ENCODE measurements around the gene ZKSCAN8.

ZKSCAN8 gene

GRCh38 chr6:28140616-28141015, 1.1 kb upstream of the ZKSCAN8 start:
- no peak for DNase-seq

DNA sequence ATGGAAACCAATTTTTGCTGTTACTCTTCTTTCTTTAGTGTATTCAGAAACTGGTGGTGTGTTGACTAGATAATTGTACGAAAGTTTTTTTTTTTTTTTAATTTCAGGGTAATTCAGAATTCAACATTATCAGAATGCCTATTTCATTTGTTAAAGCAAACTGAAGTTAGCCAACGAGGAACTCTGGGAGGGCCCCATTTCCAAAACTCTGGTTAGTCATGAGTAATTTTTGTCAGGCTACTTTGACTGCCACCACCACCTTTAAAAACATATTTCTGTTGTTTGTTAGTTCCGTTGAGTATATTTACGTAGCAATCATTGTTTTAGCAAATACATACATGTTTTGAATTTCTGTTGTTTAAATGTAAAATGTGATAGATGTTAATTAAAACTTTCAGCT, 763 bp downstream of the ZKSCAN8 start:
- DNase-seq: no peak

DNA sequence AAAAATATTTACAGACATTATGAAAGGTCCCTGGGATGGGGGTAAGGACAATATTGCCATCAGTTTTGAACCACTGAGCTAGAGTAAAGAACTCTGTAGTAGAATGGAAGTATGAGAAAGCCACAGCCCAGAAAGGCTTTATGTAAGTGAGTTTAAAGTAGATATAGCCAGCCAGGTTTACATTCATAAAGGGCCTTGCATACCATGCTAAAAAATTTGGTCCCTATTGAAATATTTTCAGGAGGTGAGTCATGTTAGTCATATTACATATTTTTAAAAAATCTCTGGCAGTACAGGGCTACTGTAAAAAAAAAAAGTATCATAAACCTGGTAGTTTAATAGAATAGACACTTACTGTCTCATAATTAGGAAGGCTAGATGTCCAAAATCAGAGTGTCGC, 3.5 kb downstream of the ZKSCAN8 start:
- no peak for DNase-seq

- no peak for DNase-seq
Measured at GRCh38 chr6:28152531-28152930, 10.8 kb downstream of the ZKSCAN8 start.

DNA sequence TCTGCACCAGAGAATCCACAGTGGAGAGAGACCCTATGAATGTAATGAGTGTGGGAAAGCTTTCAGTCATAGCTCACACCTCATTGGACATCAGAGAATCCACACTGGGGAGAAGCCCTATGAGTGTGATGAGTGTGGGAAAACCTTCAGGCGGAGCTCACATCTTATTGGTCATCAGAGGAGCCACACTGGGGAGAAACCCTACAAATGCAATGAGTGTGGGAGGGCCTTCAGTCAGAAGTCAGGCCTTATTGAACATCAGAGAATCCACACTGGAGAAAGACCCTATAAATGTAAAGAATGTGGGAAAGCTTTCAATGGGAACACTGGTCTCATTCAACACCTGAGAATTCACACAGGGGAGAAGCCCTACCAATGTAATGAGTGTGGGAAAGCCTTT, 11.9 kb downstream of the ZKSCAN8 start:
- no peak for DNase-seq

DNA sequence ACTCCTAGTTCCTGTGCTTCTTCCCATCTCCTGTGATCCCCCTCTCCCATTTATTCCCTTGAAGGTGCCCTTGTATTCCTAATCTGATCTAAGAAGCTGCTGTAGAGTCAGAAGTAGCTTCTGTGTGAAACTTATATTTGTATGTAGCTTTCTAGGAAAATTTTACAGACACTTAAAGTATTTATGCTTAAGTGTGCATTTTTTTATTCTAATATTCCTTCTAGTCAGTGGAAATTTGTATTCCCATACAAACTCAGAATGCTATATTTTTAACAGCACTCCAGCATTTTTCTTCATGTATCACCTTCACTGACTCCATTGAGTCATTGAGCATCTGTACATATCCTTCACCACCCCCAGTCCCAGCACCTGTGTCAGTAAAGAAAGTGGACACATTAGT, 12.7 kb downstream of the ZKSCAN8 start:
- no peak for DNase-seq

DNA sequence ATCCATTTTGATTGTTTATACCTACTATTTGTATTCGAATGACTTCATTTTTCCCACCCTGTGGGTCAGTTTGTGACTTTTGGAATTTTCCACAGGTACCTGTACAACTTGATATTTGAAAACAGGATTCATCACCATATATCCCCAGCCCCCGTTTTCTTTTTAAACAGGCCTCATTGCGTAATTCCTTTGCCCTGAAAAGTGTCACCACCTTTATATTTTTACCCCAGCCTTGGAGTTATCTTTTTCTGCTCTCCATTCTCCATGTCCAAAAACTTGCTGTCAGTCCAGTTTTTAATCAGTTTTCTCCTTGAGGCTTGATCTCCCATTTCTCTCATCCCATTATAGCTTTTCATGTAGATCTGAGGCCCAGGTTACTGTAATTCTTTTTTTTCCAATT, 16.6 kb downstream of the ZKSCAN8 start:
- DNase-seq: no peak

DNA sequence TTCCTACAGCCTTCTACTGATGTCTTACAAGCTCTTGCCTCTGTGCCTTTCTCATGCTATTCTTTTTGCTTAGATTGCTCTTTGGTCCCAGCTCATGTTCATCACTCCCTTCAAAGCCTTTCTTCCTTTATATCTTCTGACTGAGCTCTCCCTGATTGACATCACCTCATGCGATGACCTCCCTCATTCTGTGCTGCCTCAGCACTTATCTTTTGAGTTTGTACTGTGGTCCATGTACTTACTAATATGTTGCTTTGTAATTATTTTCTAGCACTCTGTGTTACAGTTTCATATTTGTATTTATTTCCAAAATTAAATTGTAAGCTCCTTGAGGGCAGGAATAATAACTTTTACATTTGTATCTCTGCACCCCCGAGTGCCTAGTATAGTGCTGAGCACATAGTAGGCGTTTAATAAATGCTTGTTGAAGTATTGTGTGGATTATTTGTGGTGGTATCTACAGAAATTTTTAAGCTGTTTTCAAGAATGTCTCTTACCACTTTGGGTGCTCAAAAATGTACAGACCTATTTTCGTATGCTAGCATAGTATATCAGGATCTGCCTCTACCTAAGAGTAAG, 17.4 kb downstream of the ZKSCAN8 start:
- DNase-seq: no peak

- no peak for DNase-seq
Measured at GRCh38 chr6:28160233-28160632, 18.6 kb downstream of the ZKSCAN8 start.

DNA sequence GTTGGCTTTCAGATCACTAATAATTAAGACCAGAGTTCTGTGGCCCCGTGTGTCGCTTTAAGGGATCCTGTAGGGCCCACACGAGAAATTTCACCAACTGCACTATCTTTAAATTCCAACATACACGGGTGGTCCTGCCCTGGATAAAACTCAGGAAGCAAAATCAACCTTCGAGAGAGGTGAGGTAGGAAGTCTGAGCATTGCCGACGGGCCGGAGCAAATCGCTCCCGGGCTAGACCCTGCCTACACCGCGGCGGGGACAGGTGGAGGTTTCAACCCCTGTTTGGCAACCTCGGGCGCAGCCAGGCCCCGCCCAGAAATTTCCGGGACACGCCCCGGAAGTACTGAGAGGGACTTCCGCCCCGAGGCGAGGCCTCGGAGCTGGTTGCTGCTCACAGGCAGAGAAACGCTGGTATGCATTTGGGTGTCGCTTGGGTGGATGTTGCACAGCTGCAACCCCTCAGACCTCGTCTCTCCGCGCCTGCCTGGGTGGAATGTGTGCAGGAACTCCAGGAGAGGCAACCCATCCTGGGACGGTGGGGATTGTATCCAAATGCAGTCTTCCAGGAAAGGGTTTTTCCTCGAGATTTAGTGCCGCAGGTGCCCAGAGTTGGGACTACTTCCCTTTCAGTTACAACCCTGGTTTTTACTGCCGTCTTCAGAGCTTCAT, 19.9 kb downstream of the ZKSCAN8 start:
- DNase-seq: no peak

GRCh38 chr6:28165563-28165962, 23.9 kb downstream of the ZKSCAN8 start:
- DNase-seq: no peak

DNA sequence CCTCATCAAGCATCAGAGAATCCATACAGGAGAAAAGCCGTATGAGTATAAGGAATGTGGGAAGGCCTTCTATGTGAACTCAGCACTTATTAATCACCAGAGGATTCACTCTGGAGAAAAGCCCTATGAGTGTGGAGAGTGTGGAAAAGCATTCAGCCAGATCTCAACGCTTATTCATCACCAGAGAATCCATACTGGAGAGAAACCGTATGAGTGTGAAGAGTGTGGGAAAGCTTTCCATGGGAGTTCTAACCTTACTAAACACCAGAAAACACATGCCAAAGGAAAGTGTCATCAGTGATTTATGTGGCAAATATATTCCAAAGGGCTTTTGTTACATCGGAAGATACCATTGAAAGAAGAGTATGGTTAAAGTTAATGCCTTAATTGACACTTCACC, 25.4 kb downstream of the ZKSCAN8 start:
- no peak for DNase-seq

- DNase-seq: no peak
Measured at GRCh38 chr6:28167926-28168325, 26.2 kb downstream of the ZKSCAN8 start.

- DNase-seq: no peak
Measured at GRCh38 chr6:28171271-28171670, 29.6 kb downstream of the ZKSCAN8 start.

DNA sequence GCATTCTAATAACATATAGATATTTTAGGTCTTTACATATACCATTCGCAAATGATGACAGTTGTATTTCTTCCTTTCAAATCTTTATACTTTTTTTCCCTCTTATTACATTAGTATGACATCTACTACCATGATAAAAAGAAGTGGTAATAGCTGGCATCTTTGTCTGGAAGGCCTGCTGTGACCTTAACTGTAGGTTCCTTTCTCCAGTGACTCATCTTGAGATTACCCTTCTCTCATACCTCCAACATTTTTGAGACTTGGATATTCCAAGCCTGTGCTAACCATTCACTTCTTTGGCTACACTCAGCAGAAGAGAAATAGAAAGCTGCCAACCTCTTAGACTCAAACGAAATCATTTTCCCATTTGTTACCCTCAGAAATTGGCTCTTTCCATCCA, 30.3 kb downstream of the ZKSCAN8 start:
- DNase-seq: no peak

- DNase-seq: no peak
Measured at GRCh38 chr6:28176373-28176772, 34.7 kb downstream of the ZKSCAN8 start.

DNA sequence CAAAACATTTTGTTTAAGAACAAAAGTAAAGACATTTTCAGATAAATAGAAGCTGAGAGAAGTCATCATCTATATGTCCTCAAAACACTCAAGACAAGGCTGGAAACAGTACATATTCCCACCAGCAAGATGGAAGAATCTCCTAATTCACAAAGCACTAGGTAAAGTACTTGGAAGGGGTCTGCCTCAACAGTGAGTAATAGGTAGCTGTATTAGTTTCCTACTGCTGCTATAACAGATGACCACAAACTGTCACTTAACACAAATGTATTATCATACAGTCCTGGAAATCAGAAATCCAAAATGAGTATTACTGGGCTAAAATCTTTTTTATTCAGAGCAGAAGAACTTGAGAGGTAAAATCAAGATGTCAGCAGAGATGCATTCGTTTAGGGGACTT, 40.6 kb downstream of the ZKSCAN8 start:
- DNase-seq: no peak

- DNase-seq: no peak
Measured at GRCh38 chr6:28188111-28188979, 46.7 kb downstream of the ZKSCAN8 start.

DNA sequence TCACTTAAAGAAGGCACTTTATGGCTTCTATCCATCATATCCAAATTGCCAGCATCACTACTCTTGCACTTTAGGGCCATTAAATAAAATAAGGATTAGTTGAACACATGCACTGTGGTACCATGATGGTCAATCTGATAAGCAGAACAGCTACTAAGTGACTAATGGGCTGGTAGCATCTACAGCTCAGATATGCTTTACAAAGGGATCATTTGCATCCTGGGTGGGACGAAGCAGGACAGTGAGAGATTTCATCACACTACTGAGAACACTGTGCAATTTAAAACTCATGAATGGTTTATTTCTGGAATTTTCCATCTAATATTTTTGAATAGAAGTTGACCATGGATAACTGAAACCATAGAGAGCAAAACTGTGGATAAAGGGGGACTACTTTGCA, 58.3 kb downstream of the ZKSCAN8 start:
- no peak for DNase-seq

DNA sequence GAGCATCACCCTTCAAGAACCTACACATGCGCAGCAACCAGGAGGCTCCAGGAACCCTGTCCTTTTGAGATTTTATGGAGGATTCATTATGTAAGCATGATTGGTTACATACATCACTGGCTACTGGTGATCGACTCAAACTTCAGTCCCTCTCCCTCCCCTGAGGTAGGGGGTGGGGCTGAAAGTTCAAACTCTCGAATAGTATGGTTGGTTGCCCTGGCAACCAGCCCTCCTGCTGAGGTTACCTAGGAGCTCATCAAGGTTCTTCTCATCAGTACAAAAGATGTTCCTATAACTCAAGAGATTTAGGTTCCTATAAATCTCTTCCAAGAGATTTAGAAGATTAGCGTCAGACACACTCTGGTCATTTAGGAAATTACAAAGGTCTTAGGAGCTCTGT, 61.5 kb downstream of the ZKSCAN8 start:
- no peak for DNase-seq

GRCh38 chr6:28205879-28206278, 64.2 kb downstream of the ZKSCAN8 start:
- DNase-seq: no peak

- DNase-seq: no peak
Measured at GRCh38 chr6:28206527-28206926, 64.8 kb downstream of the ZKSCAN8 start.

GRCh38 chr6:28206928-28207509, 65.3 kb downstream of the ZKSCAN8 start:
- no peak for DNase-seq

Measured in NCI-H1092 treated with DMSO at 0.1 percent for 48 hours (cell line).